Measurements from ENCODE around the gene KCNH1. TPM values are rescaled to one million over a fixed set of nuclear protein-coding genes. Genes with fewer than 3 reads are reported as not detected.

The KCNH1 gene
- total and polyA plus RNA-seq, 7 donors: 0.10 to 0.22 (median 0.17) TPM

GRCh38 chr1:210817385-210818275, 316.3 kb downstream of the KCNH1 start:
- Histone ChIP-seq H3K36me3 (ENCODE audit: insufficient read depth in 1 of 2, low read depth in 1 of 2) (no peaks in the 10 kb centered on the region), H3K27me3 (ENCODE audit: insufficient read depth in 3 of 3, low read length in 2 of 3) (no peaks in the 10 kb centered on the region), H3K4me1 (no peaks in the 10 kb centered on the region), H3K27ac (no peak overlapping the region), H3K4me3 (no peak overlapping the region), H3K9me3 (no peaks in the 10 kb centered on the region)
- 66 to 76% (median 71%) methylated on average over 2 of the region's 2 CpGs for WGBS, 3 donors
- ATAC-seq (no peak), DNase-seq (no peak)
- TF ChIP-seq CTCF (IDR thresholded peaks at IDR 0.05): no peak
- intact Hi-C loops (cut with DNase I): no loop called here

GRCh38 chr1:210815641-210816550, 318.1 kb downstream of the KCNH1 start:
- Histone ChIP-seq H3K36me3 (ENCODE audit: insufficient read depth in 1 of 2, low read depth in 1 of 2) (no peaks in the 10 kb centered on the region), H3K4me3 (no peak overlapping the region), H3K9me3 (no peaks in the 10 kb centered on the region), H3K4me1 (no peaks in the 10 kb centered on the region), H3K27me3 (ENCODE audit: insufficient read depth in 3 of 3, low read length in 2 of 3) (no peaks in the 10 kb centered on the region), H3K27ac (no peak overlapping the region)
- intact Hi-C loops (cut with DNase I): no loop called here
- WGBS, 3 donors: 72 to 78% (median 73%) methylated on average over 13 of the region's 13 CpGs
- ATAC-seq (no peak), DNase-seq (no peak)
- no peak for TF ChIP-seq CTCF (IDR thresholded peaks at IDR 0.05)

- H3K27ac ChIP-seq: no peak overlapping the region
- no peaks in the 10 kb centered on the region for H3K9me3 ChIP-seq
Measured at GRCh38 chr1:210814382-210815123, 319.4 kb downstream of the KCNH1 start.

More at GRCh38 chr1:210814382-210815123, 319.4 kb downstream of the KCNH1 start:
- intact Hi-C loops (cut with DNase I): no loop called here
- H3K36me3 ChIP-seq (ENCODE audit: insufficient read depth in 1 of 2, low read depth in 1 of 2): no peaks in the 10 kb centered on the region
- no peaks in the 10 kb centered on the region for H3K4me1 ChIP-seq
- ATAC-seq (no peak), DNase-seq (no peak)
- TF ChIP-seq CTCF (IDR thresholded peaks at IDR 0.05): no peak
- H3K27me3 ChIP-seq (ENCODE audit: insufficient read depth in 3 of 3, low read length in 2 of 3): no peaks in the 10 kb centered on the region
- H3K4me3 ChIP-seq: no peak overlapping the region

Data from psoas muscle (tissue), 8 donors.